Ovary (tissue), 9 donors: Measurements from ENCODE around the gene SMYD2. TPM values are rescaled to one million over a fixed set of nuclear protein-coding genes. Genes with fewer than 3 reads are reported as not detected.

Experiments
- DNase-seq, 5 donors: peaks; one replicate each; pipeline ENCODE4 v3.0.0-alpha.2; 2019 to 2020
- H3K27ac ChIP-seq, 2 donors: fragments of 200-600 bp; one replicate each; pipeline versions ENCODE4 v1.5.1 to v1.8.0; 2019 to 2022
- H3K27me3 ChIP-seq: fragments of 200-600 bp; one replicate; pipeline ENCODE4 v1.8.0; 2022
- H3K36me3 ChIP-seq: fragments of 200-600 bp; sonication (generic); one replicate; pipeline ENCODE4 v1.5.1; 2019
- H3K4me1 ChIP-seq: one replicate; pipeline ENCODE4 v1.8.1; 2013; ENCODE audit warnings: mild to moderate bottlenecking, moderate library complexity; ENCODE audit not compliant: insufficient read depth
- H3K4me3 ChIP-seq: fragments of 200-600 bp; sonication (generic); one replicate; pipeline ENCODE4 v1.5.1; 2017
- H3K9me3 ChIP-seq, 2 donors: fragments of 200-600 bp in 1 of 2; sonication (generic) in 1 of 2; one replicate each; pipeline versions ENCODE4 v1.5.1 to v1.8.1; 2013 to 2019; ENCODE audit warnings: mild to moderate bottlenecking in 1 of 2, moderate library complexity in 1 of 2
- CTCF ChIP-seq, 3 donors: fragments of 450-650 bp in 2 of 3; fragments of 200-600 bp in 1 of 3; IDR thresholded peaks; one replicate each; pipeline versions ENCODE4 v1.5.1 to v1.8.0; 2016 to 2022; ENCODE audit warnings: antibody characterized with exemption in 3 of 3, mild to moderate bottlenecking in 1 of 3
- EP300 ChIP-seq: sonication (generic); formaldehyde crosslinking; IDR thresholded peaks from one replicate; pipeline ENCODE4 v1.6.1; 2017; ENCODE audit warnings: antibody characterized with exemption
- POLR2A ChIP-seq: fragments of 450-650 bp; IDR thresholded peaks from one replicate; pipeline ENCODE4 v1.6.1; 2017; ENCODE audit warnings: antibody characterized with exemption, mild to moderate bottlenecking, moderate library complexity
- WGBS, 3 donors: extraction: QIAGEN DNeasy Blood & Tissue Kit in 1 of 3; methylation state at CpG; one replicate each; pipeline versions ENCODE4 v1.1.5 to v1.1.7; 2013 to 2017; 5-methylcytosine and 5-hydroxymethylcytosine counted together
- intact Hi-C, 4 donors: fragments of 100-400 bp; cut with DNase I; formaldehyde crosslinking; loops; one replicate each; pipeline versions ENCODE4 v1.11.0 to v1.15.1; 2022 to 2023
- polyA plus RNA-seq, 2 donors: library from polyadenylated mRNA; stranded (reverse); fragments of 200-250 nt in 1 of 2; fragments of 350-450 nt in 1 of 2; fragmentation: Illumina TruSeq in 1 of 2; extraction: RNeasy Lipid Tissue Mini Kit (QIAGEN cat#74804) in 1 of 2; gene quantifications; one replicate each; pipeline ENCODE4 v1.2.3, GENCODE V29; 2013 to 2014
- total RNA-seq, 7 donors: library from RNA; depleted of rRNA in 2 of 7; stranded (reverse); fragments of >200 nt in 2 of 7; fragmentation: NEBNext Ultra II Directional in 3 of 7; extraction: Animal tissue kit (Norgen Biotek cat#: 25700) in 3 of 7; gene quantifications; one replicate each; pipeline versions ENCODE4 v1.1.0 to v1.2.4, GENCODE V29; 2016 to 2023
- donor health status: DM: no; HTN: no; CAD: no; lungs with moderate emphysema.
- donor health status: DM: no; HTN: no; CAD: no.
- donor health status: Bipolar disorder and iron deficiency.
- donor health status: DM: yes; HTN: yes; CAD: no.
- donor health status: DM: no; HTN: no; CAD: no.
- donor health status: DM: yes; HTN: yes; CAD: no.

SMYD2 gene
- total and polyA plus RNA-seq, 9 donors: 14.6 to 50.3 (median 17.2) TPM

GRCh38 chr1:214301526-214301925, 20.6 kb downstream of the SMYD2 start:
- Histone ChIP-seq H3K4me3 (no peak overlapping the region), H3K9me3 (no peaks in the 10 kb centered on the region), H3K27me3 (no peaks in the 10 kb centered on the region), H3K4me1 (no peaks in the 10 kb centered on the region), H3K27ac (no peak overlapping the region), H3K36me3 (no peaks in the 10 kb centered on the region)
- no peak for DNase-seq
- no peak for TF ChIP-seq EP300
- TF ChIP-seq POLR2A: no peak
- TF ChIP-seq CTCF (IDR thresholded peaks at IDR 0.05): no peak
- intact Hi-C loops: no loop called here

- H3K9me3 ChIP-seq: no peaks in the 10 kb centered on the region
- H3K27me3 ChIP-seq: no peaks in the 10 kb centered on the region
- DNase-seq: no peak
- no peaks in the 10 kb centered on the region for H3K36me3 ChIP-seq
- no peak overlapping the region for H3K27ac ChIP-seq
- no peak overlapping the region for H3K4me3 ChIP-seq
- whole genome bisulfite sequencing, 3 donors: 45 to 70% (median 61%) methylated on average over 25 of the region's 25 CpGs
- intact Hi-C loops: no loop called here
- TF ChIP-seq EP300: no peak
- no peak for TF ChIP-seq CTCF (IDR thresholded peaks at IDR 0.05)
- no peak for TF ChIP-seq POLR2A
- no peaks in the 10 kb centered on the region for H3K4me1 ChIP-seq
These were observed 22.4 kb downstream of the SMYD2 start for GRCh38 chr1:214303141-214303930.

- no peaks in the 10 kb centered on the region for H3K36me3 ChIP-seq
- intact Hi-C loops: no loop called here
- H3K27me3 ChIP-seq: no peaks in the 10 kb centered on the region
- H3K4me3 ChIP-seq: no peak overlapping the region
- DNase-seq: no peak
- no peaks in the 10 kb centered on the region for H3K4me1 ChIP-seq
- TF ChIP-seq POLR2A (no peak), CTCF (IDR thresholded peaks at IDR 0.05) (no peak), EP300 (no peak)
- no peaks in the 10 kb centered on the region for H3K9me3 ChIP-seq
- H3K27ac ChIP-seq: no peak overlapping the region
- 86 to 91% (median 88%) methylated on average over 9 of the region's 9 CpGs for WGBS, 3 donors
These were observed 24.3 kb downstream of the SMYD2 start for GRCh38 chr1:214305164-214305751.

- intact Hi-C loops: no loop called here
- no peaks in the 10 kb centered on the region for H3K36me3 ChIP-seq
- WGBS, 3 donors: 93% methylated on average over 6 of the region's 6 CpGs
These were observed 25.3 kb downstream of the SMYD2 start for GRCh38 chr1:214306269-214306668.

More at GRCh38 chr1:214306269-214306668, 25.3 kb downstream of the SMYD2 start:
- TF ChIP-seq EP300 (no peak), CTCF (IDR thresholded peaks at IDR 0.05) (no peak), POLR2A (no peak)
- DNase-seq: no peak
- no peaks in the 10 kb centered on the region for H3K9me3 ChIP-seq
- H3K4me3 ChIP-seq: no peak overlapping the region
- H3K27me3 ChIP-seq: no peaks in the 10 kb centered on the region
- no peak overlapping the region for H3K27ac ChIP-seq
- H3K4me1 ChIP-seq: no peaks in the 10 kb centered on the region
